GM23248 (cell line): Measurements from ENCODE around the gene TLCD2. TPM values are rescaled to one million over a fixed set of nuclear protein-coding genes. Genes with fewer than 3 reads are reported as not detected.
"Not testable (repeated sequence)": the region's sequence is repeated elsewhere in the genome, so short reads cannot be mapped to it uniquely, and the experiment has no call there.

Source experiments
- DNase-seq: peaks from one replicate; pipeline ENCODE4 v3.0.0-alpha.2; 2015
- H2AFZ ChIP-seq: fragments of 200-600 bp; sonication (generic); 2 replicates; pipeline ENCODE4 v1.6.1; 2016; ENCODE audit warnings: antibody characterized with exemption
- H3F3A ChIP-seq: fragments of 200-600 bp; sonication (generic); 2 replicates; pipeline ENCODE4 v1.6.1; 2016; ENCODE audit warnings: mild to moderate bottlenecking, antibody characterized with exemption, mixed run types; ENCODE audit not compliant: insufficient read depth
- H3K27ac ChIP-seq: fragments of 200-600 bp; sonication (generic); 2 replicates; pipeline ENCODE4 v1.5.1; 2016; ENCODE audit warnings: mild to moderate bottlenecking
- H3K27me3 ChIP-seq: fragments of 200-600 bp; sonication (generic); replicated peaks from 2 replicates; pipeline ENCODE4 v1.6.1; 2016; ENCODE audit warnings: mild to moderate bottlenecking; ENCODE audit not compliant: insufficient read depth
- H3K36me3 ChIP-seq: fragments of 200-600 bp; sonication (generic); 2 replicates; pipeline ENCODE4 v1.6.1; 2016; ENCODE audit warnings: low read depth, mild to moderate bottlenecking
- H3K4me1 ChIP-seq: fragments of 200-600 bp; sonication (generic); 2 replicates; pipeline ENCODE4 v1.6.1; 2016; ENCODE audit warnings: mild to moderate bottlenecking; ENCODE audit not compliant: insufficient read depth
- H3K4me2 ChIP-seq: fragments of 200-600 bp; sonication (generic); one replicate; pipeline ENCODE4 v1.6.1; 2016; ENCODE audit warnings: mild to moderate bottlenecking; ENCODE audit not compliant: unreplicated experiment
- H3K4me3 ChIP-seq: fragments of 200-600 bp; sonication (generic); 2 replicates; pipeline ENCODE4 v1.5.1; 2016; ENCODE audit warnings: mild to moderate bottlenecking
- H3K79me2 ChIP-seq: fragments of 200-600 bp; sonication (generic); 2 replicates; pipeline ENCODE4 v1.6.1; 2016; ENCODE audit warnings: mild to moderate bottlenecking; ENCODE audit not compliant: insufficient read depth
- H3K9ac ChIP-seq: fragments of 200-600 bp; sonication (generic); 2 replicates; pipeline ENCODE4 v1.6.1; 2016; ENCODE audit warnings: mild to moderate bottlenecking
- H3K9me2 ChIP-seq: fragments of 200-600 bp; sonication (generic); 2 replicates; pipeline ENCODE4 v1.6.1; 2016; ENCODE audit warnings: mixed run types, mild to moderate bottlenecking, moderate library complexity; ENCODE audit not compliant: insufficient read depth
- H3K9me3 ChIP-seq: fragments of 200-600 bp; sonication (generic); one replicate; pipeline ENCODE4 v1.6.1; 2017; ENCODE audit warnings: low read depth
- H4K20me1 ChIP-seq: fragments of 200-600 bp; sonication (generic); 2 replicates; pipeline ENCODE4 v1.6.0; 2016; ENCODE audit not compliant: insufficient read depth
- EZH2 ChIP-seq: fragments of 200-600 bp; sonication (generic); IDR thresholded peaks from 2 replicates; pipeline ENCODE4 v1.6.1; 2018; ENCODE audit warnings: antibody characterized with exemption, mild to moderate bottlenecking; ENCODE audit not compliant: insufficient read depth, poor library complexity, severe bottlenecking
- EZH2phosphoT487 ChIP-seq: fragments of 200-600 bp; sonication (generic); IDR thresholded peaks from 2 replicates; pipeline ENCODE4 v1.6.1; 2018; ENCODE audit warnings: antibody characterized with exemption, moderate library complexity, mild to moderate bottlenecking, low read depth; ENCODE audit not compliant: insufficient read depth
- WGBS, 2 experiments: methylation state at CpG; one replicate each; pipeline ENCODE4 v1.1.6; 2015 to 2017; ENCODE audit warnings: low lambda C conversion rate in 2 of 2, low coverage in 1 of 2; ENCODE audit errors: missing lambda C conversion rate in 2 of 2; 5-methylcytosine and 5-hydroxymethylcytosine counted together
- in situ Hi-C: fragments of 300-500 bp; cut with MboI; formaldehyde crosslinking; loops from 2 replicates; pipeline ENCODE4 v1.15.0; 2020
- polyA plus RNA-seq: library from polyadenylated mRNA; unstranded; fragments of >200 nt; fragmentation: Nextera tagmentation; extraction: Ambion mirVana; gene quantifications from 2 replicates; pipeline ENCODE4 v1.2.1, GENCODE V29; 2016
- total RNA-seq: library from RNA; depleted of rRNA; stranded (reverse); fragments of >200 nt; shearing (Covaris generic); gene quantifications from 2 replicates; pipeline ENCODE4 v1.2.3, GENCODE V29; 2014

TLCD2 gene
- total and polyA plus RNA-seq, 2 experiments from 2014 or later: 2.2 to 2.4 TPM

DNA sequence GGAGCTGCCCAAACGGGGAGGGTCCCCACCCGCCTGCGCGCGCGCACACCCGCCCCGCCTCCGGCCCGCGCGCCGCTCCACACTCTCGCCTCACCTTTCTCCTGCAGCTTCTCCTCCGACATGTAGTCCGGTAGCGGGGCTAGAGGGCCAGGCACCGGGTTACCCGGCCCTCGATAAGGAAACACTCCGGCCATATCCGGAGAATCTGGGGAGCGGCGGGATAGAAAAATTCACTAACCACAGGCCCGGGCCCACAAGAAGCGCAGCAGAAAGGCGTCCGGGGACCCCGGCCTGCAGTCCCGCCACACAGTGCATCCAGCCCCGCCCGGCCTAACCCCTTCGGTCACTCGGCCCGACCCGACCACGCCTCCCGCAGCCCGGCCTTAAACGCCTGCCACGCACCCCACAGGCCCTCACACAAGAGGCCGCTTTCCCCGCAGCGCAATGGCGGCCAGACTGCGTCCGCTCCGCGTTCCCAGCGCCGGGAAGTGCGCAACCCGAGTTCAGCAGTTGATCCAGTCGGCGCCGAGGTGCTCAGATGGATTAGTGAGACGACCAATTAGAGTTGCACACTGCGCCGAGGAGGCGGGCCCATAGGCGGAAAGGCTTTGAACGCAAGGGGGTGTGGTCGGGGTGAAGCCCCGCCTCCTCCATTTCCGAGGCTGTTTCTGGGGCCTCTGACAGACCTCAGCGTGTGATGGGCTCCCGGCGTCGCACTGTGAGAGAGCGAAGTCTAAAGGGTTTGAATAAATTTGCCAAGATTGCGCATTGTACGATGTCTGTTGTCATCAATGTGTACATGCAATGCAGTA is 25.6 kb downstream of the TLCD2 start, which contains the start of gene PRPF8:
Gene PRPF8, minus strand, starts transcription at position 490 of the 812 bp plus-strand sequence. Its CDS starts 296 bp downstream, at position 194.
- Histone ChIP-seq H3K9me3 (no peaks in the 10 kb centered on the region), H3K9me2 (no peaks in the 10 kb centered on the region), H3K27me3 (no peaks in the 10 kb centered on the region), H4K20me1 (0 out of 2 replicates have a peak, but pooled peaks cover 6% of the 10 kb centered on the region), H3F3A (no peaks in the 10 kb centered on the region), H3K36me3 (peaks cover 34% of the 10 kb centered on the region), H3K27ac (peak within 1 kb of the TSS; percentile 81), H3K4me1 (peaks cover 7% of the 10 kb centered on the region), H3K9ac (peak within 1 kb of the TSS; percentile 91), H3K4me3 (peak within 1 kb of the TSS; percentile 84), H2AFZ (peak within 1 kb of the TSS; percentile 99), H3K79me2 (peaks cover 48% of the 10 kb centered on the region), H3K4me2 (peak within 1 kb of the TSS; percentile 92)
- in situ Hi-C loops: no loop called here
- 0% methylated on average over 63 to 72 of the region's 72 CpGs for WGBS, 2 experiments
- TF ChIP-seq EZH2: no peak
- no peak for TF ChIP-seq EZH2phosphoT487
- DNase-seq: peak; percentile 99

DNA sequence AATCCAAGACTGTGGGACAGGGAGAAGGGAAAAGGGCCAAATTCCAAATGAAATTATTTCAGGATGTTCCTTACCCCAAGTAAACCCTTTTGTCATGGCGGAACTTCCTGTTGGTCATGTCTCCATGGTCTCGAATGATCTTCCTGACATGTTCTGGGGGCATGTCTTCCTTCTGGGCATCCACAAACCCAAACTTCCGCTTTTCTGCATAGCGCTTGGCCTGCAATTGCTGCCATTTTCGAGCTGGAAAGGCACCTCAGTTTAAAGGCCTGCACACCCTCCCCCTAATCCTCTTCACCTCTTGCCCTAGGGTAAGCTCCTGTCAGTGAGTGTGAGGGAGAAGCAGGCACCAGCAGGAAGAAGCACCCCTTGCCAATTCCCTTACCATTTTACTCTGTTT is 26.7 kb downstream of the TLCD2 start:
- Histone ChIP-seq H3K27ac (peak overlapping the region; percentile 81), H3K27me3 (no peaks in the 10 kb centered on the region), H4K20me1 (0 out of 2 replicates have a peak, but pooled peaks cover 6% of the 10 kb centered on the region), H3K4me1 (peaks cover 7% of the 10 kb centered on the region), H2AFZ (no peak overlapping the region), H3K4me2 (peak overlapping the region; percentile 92), H3K9me3 (no peaks in the 10 kb centered on the region), H3F3A (no peaks in the 10 kb centered on the region), H3K36me3 (peaks cover 45% of the 10 kb centered on the region), H3K4me3 (peak overlapping the region; percentile 84), H3K79me2 (peaks cover 58% of the 10 kb centered on the region), H3K9ac (peak overlapping the region; percentile 91), H3K9me2 (no peaks in the 10 kb centered on the region)
- TF ChIP-seq EZH2phosphoT487 (no peak), EZH2 (no peak)
- DNase-seq: no peak
- in situ Hi-C loops: no loop called here
- 70 to 73% methylated on average over 5 of the region's 5 CpGs for WGBS, 2 experiments

DNA sequence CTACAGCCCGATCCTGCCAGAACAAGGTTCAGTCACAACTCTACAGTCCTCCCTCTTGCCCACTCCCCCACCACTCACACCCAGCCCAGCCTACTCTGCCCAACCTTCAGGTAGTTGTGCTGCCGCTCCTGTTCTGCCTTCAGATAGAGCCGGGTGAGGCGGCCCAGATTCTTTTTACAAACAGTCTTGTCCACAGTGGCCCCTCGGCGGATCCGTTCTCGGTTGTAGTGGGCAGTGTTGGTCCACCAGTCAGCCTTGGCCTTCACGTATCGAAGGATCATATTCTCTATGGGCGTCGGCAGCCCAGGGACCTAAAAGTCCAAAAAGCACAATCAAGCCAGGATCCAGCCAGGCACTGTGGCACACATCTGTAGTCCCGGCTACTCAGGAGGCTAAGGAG is 33.8 kb downstream of the TLCD2 start:
- Histone ChIP-seq H2AFZ (no peak overlapping the region), H3K4me1 (no peaks in the 10 kb centered on the region), H3K27ac (no peak overlapping the region), H3K9ac (no peak overlapping the region), H3K4me3 (no peak overlapping the region), H3K4me2 (no peak overlapping the region), H3K9me3 (no peaks in the 10 kb centered on the region), H4K20me1 (no peaks in the 10 kb centered on the region), H3K79me2 (peaks cover 79% of the 10 kb centered on the region), H3K36me3 (peaks cover 87% of the 10 kb centered on the region), H3K9me2 (no peaks in the 10 kb centered on the region), H3K27me3 (no peaks in the 10 kb centered on the region), H3F3A (peaks cover 9% of the 10 kb centered on the region; the same call in 1 of the 2 replicates)
- TF ChIP-seq EZH2 (no peak), EZH2phosphoT487 (no peak)
- in situ Hi-C loops: no loop called here
- 91% methylated on average over 13 of the region's 13 CpGs for WGBS, 2 experiments
- no peak for DNase-seq

DNA sequence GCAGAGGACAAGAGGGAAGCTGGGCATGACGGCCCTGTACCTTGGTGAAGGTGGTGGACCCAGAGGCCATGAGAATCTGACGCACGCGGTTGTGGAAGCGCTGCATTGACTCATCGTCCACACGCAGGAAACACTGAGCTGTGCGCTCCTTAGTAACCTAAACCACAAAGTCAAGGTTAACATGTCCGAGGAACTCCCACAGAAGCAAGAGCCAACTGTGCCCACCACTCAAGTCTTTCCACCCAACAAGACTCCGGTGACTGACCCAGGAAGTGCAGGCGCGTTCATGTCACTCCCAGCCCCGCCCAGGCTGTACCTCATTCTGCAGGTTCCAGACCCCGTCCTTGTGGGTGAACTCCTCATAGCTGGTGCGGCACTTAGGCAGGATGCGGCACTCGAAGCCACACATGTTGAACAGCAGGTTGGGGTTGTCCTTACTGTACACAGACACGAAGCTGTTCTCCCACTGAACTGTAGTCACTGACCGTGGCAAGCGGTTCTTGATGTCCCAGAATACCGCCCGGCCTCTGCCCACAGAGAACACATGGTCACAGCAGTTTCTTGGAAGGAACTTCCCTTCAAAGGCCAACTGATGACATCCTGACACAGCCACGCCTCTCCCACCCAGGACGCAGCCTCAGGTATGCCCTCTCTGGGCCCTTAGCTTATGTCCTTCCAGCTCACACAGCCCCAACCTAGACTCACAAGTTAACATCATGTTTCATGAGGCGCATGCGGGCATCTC is 37.0 kb downstream of the TLCD2 start:
- Histone ChIP-seq H2AFZ (no peak overlapping the region), H3F3A (peaks cover 26% of the 10 kb centered on the region), H3K36me3 (peaks cover 70% of the 10 kb centered on the region), H3K9me3 (no peaks in the 10 kb centered on the region), H3K4me3 (no peak overlapping the region), H3K9ac (no peak overlapping the region), H4K20me1 (no peaks in the 10 kb centered on the region), H3K27ac (no peak overlapping the region), H3K27me3 (no peaks in the 10 kb centered on the region), H3K9me2 (no peaks in the 10 kb centered on the region), H3K4me1 (peaks cover 12% of the 10 kb centered on the region), H3K4me2 (no peak overlapping the region), H3K79me2 (peaks cover 58% of the 10 kb centered on the region)
- no peak for TF ChIP-seq EZH2
- TF ChIP-seq EZH2phosphoT487: no peak
- DNase-seq: no peak
- in situ Hi-C loops: no loop called here
- 91 to 92% methylated on average over 25 to 26 of the region's 26 CpGs for WGBS, 2 experiments

DNA sequence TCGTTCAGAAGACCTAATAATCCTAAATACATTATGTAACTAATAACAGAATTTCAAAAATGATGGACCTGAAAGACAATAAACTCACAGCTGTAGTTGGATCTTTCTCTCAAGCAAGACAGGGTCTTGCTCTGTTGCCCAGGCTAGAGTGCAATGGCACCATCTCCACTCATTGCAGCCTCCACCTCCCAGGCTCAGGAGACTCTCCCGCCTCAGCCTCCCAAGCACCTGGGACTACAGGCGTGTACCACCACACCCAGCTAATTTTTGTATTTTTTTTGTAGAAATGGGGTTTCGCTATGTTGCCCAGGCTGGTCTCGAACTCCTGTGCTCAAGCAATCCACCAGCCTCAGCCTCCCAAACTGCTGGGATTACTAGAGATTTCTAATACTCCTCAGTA is 46.2 kb downstream of the TLCD2 start:
- WGBS, 2 experiments: 82 to 86% methylated on average over 5 of the region's 5 CpGs
- H3K9ac ChIP-seq, H3K27me3 ChIP-seq, DNase-seq, H3K4me2 ChIP-seq, H3K4me3 ChIP-seq, H3K9me3 ChIP-seq, H4K20me1 ChIP-seq, H2AFZ ChIP-seq, H3K9me2 ChIP-seq, in situ Hi-C loops, H3K27ac ChIP-seq, H3K4me1 ChIP-seq: not testable (repeated sequence)
- Histone ChIP-seq H3K36me3 (peaks cover 62% of the 10 kb centered on the region), H3K79me2 (peaks cover 70% of the 10 kb centered on the region), H3F3A (peaks cover 10% of the 10 kb centered on the region)
